Ureter (tissue), 1 donor: ENCODE data around the gene PIGL. TPM values are rescaled to one million over a fixed set of nuclear protein-coding genes. Genes with fewer than 3 reads are reported as not detected.
"Not testable (repeated sequence)": the region's sequence is repeated elsewhere in the genome, so short reads cannot be mapped to it uniquely, and the experiment has no call there.

Experiments
- DNase-seq: peaks from one replicate; pipeline ENCODE4 v3.0.0-alpha.2; 2020; ENCODE audit warnings: low spot score
- total RNA-seq: library from RNA; stranded (reverse); gene quantifications from one replicate; pipeline ENCODE4 v1.2.4, GENCODE V29; 2023
- donor health status: DM: yes; HTN: yes; CAD: no.

The PIGL gene
- total RNA-seq, 1 donor from 2014 or later, result 66.2 TPM

DNA sequence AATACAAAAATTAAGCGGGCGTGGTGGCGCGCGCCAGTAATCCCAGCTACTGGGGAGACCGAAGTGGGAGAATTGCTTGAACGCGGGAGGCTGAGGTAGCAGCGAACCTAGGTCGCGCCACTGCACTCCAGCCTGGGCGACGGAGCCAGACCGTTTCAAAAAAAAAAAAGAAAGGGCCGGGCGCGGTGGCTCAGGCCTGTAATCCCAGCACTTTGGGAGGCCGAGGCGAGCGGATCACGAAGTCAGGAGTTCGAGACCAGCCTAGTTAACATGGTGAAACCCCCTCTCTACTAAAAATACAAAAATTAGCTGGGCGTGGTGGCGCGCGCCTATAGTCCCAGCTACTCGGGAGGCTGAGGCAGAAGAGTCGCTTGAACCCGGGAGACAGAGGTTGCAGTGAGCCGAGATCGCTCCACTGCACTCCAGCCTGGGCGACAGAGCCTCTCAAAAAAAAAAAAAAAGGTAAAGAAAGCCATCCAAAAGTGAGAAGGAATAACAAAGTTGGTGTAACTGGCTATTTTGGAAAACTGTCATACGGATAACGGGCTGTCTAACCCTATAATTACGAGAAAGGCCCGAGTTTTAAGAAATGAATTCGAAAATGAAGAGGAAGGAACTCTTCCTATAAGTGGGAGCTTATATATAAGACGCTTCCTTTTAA, 539 bp upstream of the PIGL start:
- DNase-seq, result not testable (repeated sequence)

GRCh38 chr17:16222406-16222805, 5.4 kb downstream of the PIGL start:
- DNase-seq, result no peak

DNA sequence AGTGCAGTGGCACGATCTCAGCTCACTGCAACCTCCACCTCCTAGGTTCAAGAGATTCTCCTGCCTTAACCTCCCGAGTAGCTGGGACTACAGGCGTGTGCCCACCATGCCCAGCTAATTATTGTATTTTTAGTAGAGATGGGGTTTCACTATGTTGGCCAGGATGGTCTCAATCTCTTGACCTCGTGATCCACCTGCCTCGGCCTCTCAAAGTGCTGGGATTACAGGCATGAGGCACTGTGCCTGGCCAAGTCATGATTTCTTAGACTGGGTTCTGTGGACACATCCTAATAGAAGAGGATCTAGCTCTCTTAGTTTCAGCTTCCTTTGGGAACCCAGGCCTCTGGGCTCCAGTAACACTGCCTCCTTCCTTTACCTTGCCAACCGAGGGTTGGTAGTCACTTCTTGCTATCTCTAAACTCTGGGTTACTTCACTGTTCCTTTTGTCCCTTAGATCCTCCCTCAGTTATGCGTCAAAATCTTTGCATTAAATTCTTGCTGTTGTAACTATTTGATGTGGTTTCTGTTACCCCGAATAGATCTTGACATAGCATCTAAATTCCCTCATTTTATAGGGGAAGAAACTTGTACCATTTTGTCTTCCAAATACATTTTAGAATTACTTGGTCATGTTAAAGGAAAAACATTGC, 13.0 kb downstream of the PIGL start:
- not testable (repeated sequence) for DNase-seq

DNA sequence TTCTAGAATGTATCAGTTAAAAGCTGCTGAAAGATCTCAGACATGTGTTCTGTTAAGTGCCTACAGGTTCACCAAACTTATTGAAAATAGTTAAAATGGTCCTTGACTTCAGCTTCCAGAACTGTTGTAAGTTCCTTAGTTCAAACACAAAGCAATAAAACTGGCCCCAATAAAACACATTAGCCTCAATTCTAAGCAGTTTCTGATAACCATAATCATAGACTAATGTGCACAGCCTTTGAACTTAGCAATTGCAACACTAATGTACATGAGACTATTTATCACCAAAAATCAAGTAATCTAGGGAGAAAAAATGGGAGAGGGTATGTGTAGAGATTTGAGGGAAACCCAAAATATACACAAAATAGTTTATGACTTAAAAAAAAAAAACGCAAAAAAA, 15.4 kb downstream of the PIGL start:
- DNase-seq, result no peak

DNA sequence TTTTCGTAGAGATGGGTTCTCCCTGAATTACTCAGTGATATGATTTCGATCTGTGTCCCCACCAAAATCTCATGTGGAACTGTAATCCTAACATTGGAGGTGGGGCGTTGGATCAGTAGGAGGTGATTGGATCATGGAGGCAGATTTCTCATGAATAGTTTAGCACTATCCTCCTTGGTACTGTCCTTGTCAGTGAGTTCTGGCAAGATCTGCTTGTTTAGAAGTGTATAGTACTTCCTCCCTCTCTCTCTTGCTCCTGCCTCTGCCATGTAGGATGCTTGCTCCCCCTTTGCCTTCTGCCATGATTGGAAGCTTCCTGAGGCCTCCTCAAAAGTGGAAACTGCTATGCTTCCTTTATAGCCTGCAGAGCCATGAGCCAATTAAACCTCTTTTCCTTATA, 22.9 kb downstream of the PIGL start:
- DNase-seq, result no peak

DNA sequence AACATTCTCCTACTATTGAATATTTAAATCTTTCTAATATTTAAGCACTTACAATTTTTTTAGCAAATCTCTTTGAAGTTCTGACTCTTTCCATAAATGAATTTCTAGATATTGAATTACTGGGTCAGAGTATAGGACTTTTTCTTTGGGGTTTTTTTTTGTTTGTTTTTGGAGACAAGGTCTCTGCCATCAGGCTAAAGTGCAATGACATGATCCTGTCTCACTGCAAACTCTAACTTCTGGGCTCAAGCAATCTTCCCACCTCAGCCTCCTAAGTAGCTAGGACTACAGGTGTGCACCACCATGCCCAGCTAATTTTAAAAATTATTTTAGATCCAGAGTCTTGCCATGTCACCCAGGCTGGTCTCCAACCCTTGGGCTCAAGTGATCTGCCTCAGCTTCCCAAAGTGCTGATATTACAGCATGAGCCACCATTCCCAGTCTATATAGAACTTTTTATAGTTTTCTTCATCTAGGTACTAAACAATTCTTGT, 24.9 kb downstream of the PIGL start:
- no peak for DNase-seq

DNA sequence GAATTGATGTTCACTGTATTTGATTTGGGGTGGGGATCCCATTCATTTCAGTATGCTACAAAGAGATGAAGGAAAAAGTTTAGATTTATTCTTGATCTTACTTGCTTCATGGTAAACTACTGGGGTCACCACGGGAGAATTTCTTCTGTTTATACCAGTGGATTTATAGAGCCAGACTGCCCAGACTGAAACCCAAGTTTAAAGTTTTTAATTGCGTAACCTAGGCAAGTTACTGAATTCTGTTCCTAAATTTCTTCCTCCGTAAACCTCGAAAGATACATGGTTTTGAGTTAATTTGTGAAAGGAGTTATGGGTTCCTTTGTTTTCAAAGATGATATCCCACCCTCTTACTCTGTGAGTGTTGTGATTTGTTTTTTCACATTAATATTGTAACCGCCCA, 26.4 kb downstream of the PIGL start:
- DNase-seq, result no peak

GRCh38 chr17:16243801-16244567, 27.0 kb downstream of the PIGL start:
- DNase-seq, result no peak

DNA sequence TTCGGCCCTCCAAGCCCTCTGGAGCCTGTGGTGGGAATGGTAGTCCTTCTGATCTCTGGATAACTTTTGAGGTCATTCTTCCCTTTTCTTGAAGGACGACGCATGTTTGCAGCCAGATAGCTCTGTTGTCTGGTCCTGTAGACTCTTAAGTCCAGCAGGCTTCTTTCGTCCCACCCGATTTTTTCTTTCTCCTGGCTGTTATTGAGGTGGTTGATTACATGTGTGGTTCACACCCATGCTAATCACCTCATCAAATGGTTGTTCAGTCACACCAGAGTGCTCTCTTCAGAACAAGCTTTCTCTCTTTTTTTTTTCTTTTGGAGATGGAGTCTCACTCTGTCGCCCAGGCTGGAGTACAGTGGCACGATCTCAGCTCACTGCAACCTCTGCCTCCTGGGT, 30.6 kb downstream of the PIGL start:
- no peak for DNase-seq

DNA sequence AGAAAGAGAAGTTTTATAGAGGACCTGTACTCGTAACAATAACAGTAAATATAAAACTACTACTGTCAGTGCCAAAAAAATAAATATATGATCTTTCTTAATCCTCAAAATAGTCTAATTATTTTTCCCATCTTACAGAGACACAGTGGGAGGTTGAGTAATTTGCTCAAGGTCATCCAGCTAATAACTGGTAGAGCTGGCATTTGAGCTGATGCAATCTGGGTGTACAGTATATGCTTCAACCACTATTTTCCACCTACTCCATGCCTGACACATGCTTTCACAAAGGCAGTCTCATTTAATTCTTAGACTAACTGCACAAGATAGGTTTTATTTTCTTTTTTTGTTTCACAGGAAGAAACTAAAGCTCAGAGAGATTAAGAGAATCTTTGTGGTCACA, 33.6 kb downstream of the PIGL start:
- DNase-seq, result no peak

DNA sequence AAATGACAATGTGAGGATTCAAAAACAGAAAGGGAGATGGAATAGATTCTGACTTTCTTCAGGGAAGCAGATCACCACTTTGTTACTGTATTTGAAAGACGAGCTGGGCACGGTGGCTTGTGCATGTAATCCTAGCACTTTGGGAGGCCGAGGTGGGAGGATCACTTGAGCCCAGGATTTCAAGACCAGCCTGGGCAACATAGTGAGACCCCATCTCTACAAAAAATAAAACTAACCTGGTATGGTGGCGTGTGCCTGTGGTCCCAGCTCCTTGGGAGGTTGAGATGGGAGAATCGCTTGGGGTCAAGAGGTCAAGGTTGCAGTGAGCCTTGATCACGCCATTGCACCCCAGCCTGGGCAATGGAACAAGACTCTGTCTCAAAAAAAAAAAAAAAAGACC, 34.0 kb downstream of the PIGL start:
- DNase-seq, result no peak

GRCh38 chr17:16251556-16251955, 34.5 kb downstream of the PIGL start:
- DNase-seq, result no peak

- no peak for DNase-seq
Observed at GRCh38 chr17:16254773-16255400, 37.9 kb downstream of the PIGL start.

DNA sequence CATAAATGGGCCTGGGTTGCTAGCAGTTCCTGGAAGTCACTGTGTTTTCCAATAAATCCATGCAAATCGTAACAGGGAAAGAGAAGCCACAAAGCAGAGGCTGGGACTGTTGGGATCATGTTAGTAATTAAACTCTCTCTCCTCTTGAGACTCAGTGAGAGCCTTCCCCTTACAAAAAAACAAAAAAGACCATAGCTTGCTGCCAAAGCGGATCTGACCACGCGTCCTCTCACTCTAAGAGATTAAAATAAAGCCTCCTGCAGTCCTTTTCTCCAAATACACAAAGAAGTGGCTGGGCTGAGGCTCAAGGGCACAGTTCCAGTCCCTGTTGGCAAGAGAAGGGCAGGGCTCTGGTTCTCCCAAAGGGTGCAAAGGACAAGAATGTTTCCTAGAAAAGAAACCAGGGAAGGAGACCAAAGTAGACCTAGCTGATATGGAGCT, 38.5 kb downstream of the PIGL start:
- peak; percentile 71 for DNase-seq

- no peak for DNase-seq
Observed at GRCh38 chr17:16258901-16259300, 41.9 kb downstream of the PIGL start.

DNA sequence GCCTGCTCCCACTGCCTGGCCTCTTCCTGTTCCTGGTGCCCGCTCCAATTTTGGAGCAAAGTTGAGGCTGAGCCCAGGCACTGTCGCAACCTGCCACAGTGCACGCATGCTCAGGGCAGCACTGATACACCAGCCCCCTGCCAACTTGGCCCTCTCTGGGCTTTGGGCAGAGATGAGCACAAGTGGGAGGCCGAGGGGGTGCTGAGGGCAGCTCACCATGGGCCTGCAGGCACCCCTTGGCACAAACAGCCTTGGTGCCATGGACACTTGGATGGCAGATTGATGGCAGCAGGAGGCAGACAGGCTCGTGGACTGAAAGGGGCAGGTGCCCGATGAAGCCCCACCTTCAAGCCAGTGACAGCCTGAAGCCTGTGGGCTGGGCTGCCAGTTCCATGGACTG, 42.9 kb downstream of the PIGL start:
- DNase-seq, result no peak

GRCh38 chr17:16261049-16261448, 44.0 kb downstream of the PIGL start:
- DNase-seq, result no peak

DNA sequence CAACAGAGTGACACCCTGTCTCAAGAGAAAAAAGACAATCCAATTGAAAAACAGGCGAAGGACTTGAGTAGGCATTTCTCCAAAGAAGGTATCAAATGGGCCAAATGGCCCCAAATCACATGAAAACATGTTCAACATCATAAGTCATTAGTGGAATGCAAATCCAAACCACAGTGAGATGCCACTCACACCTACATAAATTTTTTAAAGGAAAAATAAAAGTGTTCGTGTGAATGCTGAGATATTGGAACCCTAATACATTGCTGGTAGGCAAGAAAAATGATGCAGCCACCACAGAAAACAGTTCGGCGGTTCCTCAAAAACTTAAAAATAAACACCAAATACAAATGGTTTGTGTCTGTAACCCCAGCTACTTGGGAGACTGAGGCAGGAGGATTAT, 45.2 kb downstream of the PIGL start:
- DNase-seq, result no peak

DNA sequence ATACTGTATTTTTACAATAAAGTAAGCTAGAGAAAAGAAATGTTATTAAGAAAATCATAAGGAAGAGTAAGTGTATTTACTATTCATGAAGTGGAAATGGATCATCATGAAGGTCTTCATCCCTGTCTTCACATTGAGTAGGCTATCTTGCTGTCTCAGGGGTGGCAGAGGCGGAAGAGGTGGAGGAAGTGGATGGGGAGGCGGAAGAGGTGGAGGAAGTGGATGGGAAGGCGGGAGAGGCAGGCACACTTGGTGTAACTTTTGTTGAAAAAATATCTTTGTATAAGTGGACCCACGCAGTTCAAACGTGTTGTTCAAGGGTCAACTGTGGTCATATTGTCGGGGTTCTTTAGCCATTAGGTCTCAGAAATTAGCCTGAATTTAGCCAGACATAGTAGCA, 50.2 kb downstream of the PIGL start:
- no peak for DNase-seq

DNA sequence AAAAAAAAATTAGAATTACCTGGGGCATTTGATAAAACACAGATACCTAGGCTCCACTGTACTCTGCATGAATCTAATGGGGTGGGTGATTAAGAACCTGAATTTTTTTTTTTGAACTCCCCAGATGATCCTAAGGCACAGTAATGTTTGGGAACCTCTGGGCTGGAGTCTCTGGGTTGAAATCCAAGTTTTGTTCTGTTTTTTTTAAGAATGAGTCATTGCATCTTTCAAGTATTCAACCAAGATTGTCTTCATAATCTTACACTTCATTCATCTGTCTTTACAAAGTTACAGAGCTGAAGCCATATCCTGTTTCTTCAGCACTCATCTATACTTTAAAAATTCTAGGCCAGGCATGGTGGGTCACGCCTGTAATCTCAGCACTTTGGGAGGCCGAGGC, 52.6 kb downstream of the PIGL start:
- no peak for DNase-seq

- DNase-seq, result no peak
Observed at GRCh38 chr17:16272111-16272840, 55.3 kb downstream of the PIGL start.

DNA sequence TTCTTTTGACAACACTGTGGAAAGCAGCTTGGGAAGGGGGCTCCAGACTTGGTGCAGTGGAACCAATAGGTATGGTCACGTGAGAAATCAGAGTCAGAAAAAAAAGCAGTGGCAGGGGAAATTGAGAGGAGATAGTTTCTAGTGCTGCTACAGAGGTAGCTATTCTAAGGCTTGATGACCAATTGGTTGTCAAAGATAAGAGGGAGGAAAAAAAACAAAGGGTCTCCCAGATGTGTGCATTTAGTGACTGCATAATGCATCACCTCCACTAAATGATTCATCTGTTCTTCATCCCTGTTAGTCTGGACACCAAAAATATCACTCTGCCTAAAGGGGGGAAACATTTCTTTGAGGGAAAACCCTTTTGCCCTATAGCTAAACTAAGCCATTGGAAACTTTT, 56.5 kb downstream of the PIGL start:
- no peak for DNase-seq
